GM12878 (cell line): Measurements from ENCODE around the gene CNN3. TPM values are rescaled to one million over a fixed set of nuclear protein-coding genes. Genes with fewer than 3 reads are reported as not detected.

Experiments
- ATAC-seq: fragments of 200-7000 bp; cut with Tn5 transposase; 3 replicates; pipeline ENCODE4 v1.9.1; 2020; ENCODE audit warnings: mild to moderate bottlenecking, moderate library complexity
- BruUV-seq: library from RNA; stranded (reverse); fragments of 400-500 nt; replicated peaks from 2 replicates; lab custom pipeline; 2021; lab: Mats Ljungman, UMichigan
- CTCF ChIA-PET: fragments of 300-600 bp; sonication (Branson Sonifier 250); formaldehyde crosslinking; extraction: SDS; loops from one replicate; lab custom pipeline; 2021; ENCODE audit warnings: inconsistent platforms; lab: Yijun Ruan, JAX
- POLR2A ChIA-PET: fragments of 350-600 bp; formaldehyde crosslinking; extraction: SDS; loops from one replicate; lab custom pipeline; 2021; ENCODE audit warnings: inconsistent platforms; lab: Charles Lee
- RAD21 ChIA-PET: fragments of 300-600 bp; sonication (Branson Sonifier 250); formaldehyde crosslinking; loops from one replicate; lab custom pipeline; 2023; ENCODE audit warnings: antibody characterized with exemption; ENCODE audit not compliant: unreplicated experiment; lab: Charles Lee
- SMC1A ChIA-PET: fragments of 300-600 bp; sonication (Branson Sonifier 250); formaldehyde crosslinking; loops from one replicate; lab custom pipeline; 2023; ENCODE audit not compliant: unreplicated experiment, uncharacterized antibody; lab: Charles Lee
- DNase-seq: peaks from one replicate; pipeline ENCODE4 v3.0.0-alpha.2; 2011; ENCODE audit warnings: low read depth, low spot score
- FAIRE-seq: peaks from 3 replicates; lab custom pipeline; 2011; peaks lifted over from hg19 to GRCh38; lab: Jason Lieb, UNC
- H2AFZ ChIP-seq: 2 replicates; pipeline ENCODE4 v1.6.0; 2011; ENCODE audit warnings: low read depth, low read length, control low read depth; ENCODE audit not compliant: control insufficient read depth
- H3K27ac ChIP-seq: 2 replicates; pipeline ENCODE4 v1.5.1; 2011; ENCODE audit warnings: control low read depth; ENCODE audit not compliant: control insufficient read depth, insufficient read depth
- H3K27me3 ChIP-seq, 2 experiments: replicated peaks in 1 of 2; 2 replicates each; pipeline versions ENCODE4 v1.6.0 to v1.6.1; 2011; ENCODE audit warnings: low read length in 1 of 2; ENCODE audit not compliant: control insufficient read depth in 2 of 2, insufficient read depth in 2 of 2
- H3K36me3 ChIP-seq, 2 experiments: 2 replicates each; pipeline ENCODE4 v1.5.1; 2011; ENCODE audit warnings: low read length in 1 of 2; ENCODE audit not compliant: control insufficient read depth in 2 of 2, insufficient read depth in 2 of 2
- H3K4me1 ChIP-seq: 2 replicates; pipeline ENCODE4 v1.6.1; 2011; ENCODE audit warnings: mild to moderate bottlenecking, low read length, moderate library complexity, mixed read lengths; ENCODE audit not compliant: control insufficient read depth, insufficient read depth
- H3K4me2 ChIP-seq: 2 replicates; pipeline ENCODE4 v1.6.0; 2011; ENCODE audit warnings: control low read depth; ENCODE audit not compliant: control insufficient read depth, insufficient read depth
- H3K4me3 ChIP-seq: fragments of 200-600 bp; sonication (generic); 2 replicates; pipeline ENCODE4 v1.5.1; 2016
- H3K79me2 ChIP-seq: 2 replicates; pipeline ENCODE4 v1.6.0; 2011; ENCODE audit warnings: low read length; ENCODE audit not compliant: control insufficient read depth, insufficient read depth
- H3K9ac ChIP-seq: 2 replicates; pipeline ENCODE4 v1.8.0; 2011; ENCODE audit warnings: low read length, control low read depth, mixed read lengths; ENCODE audit not compliant: control insufficient read depth, insufficient read depth
- H3K9me3 ChIP-seq: replicated peaks from 3 replicates; pipeline ENCODE4 v1.5.1; 2011; ENCODE audit warnings: mild to moderate bottlenecking, low read length; ENCODE audit not compliant: control insufficient read depth, insufficient read depth
- H4K20me1 ChIP-seq: 2 replicates; pipeline ENCODE4 v1.6.0; 2011; ENCODE audit not compliant: control insufficient read depth, insufficient read depth
- EP300 ChIP-seq, 2 experiments: fragments of 150-350 bp in 1 of 2; IDR thresholded peaks; 2 replicates each; pipeline ENCODE4 v1.6.1; 2011 to 2012; ENCODE audit warnings: low read depth in 2 of 2, low read length in 2 of 2, borderline replicate concordance in 1 of 2, improper control_type of control experiment in 1 of 2, inconsistent platforms in 1 of 2; ENCODE audit not compliant: control insufficient read depth in 1 of 2
- FOXM1 ChIP-seq: IDR thresholded peaks from 2 replicates; pipeline ENCODE4 v1.6.1; 2012; ENCODE audit warnings: low read depth, mild to moderate bottlenecking, inconsistent platforms, low read length, moderate library complexity
- HDGF ChIP-seq: fragments of 450-650 bp; IDR thresholded peaks from 2 replicates; pipeline ENCODE4 v1.6.1; 2016; ENCODE audit warnings: antibody characterized with exemption
- SMC3 ChIP-seq: IDR thresholded peaks from 2 replicates; pipeline ENCODE4 v1.6.1; 2011; ENCODE audit warnings: low read length, improper control_type of control experiment, borderline replicate concordance
- TBL1XR1 ChIP-seq: IDR thresholded peaks from 2 replicates; pipeline ENCODE4 v1.6.1; 2012; ENCODE audit warnings: low read depth, low read length, improper control_type of control experiment
- TCF3 ChIP-seq: IDR thresholded peaks from 2 replicates; pipeline ENCODE4 v1.6.1; 2012; ENCODE audit warnings: low read depth, mild to moderate bottlenecking, low read length, borderline replicate concordance; ENCODE audit not compliant: insufficient read depth
- YY1 ChIP-seq: IDR thresholded peaks from 2 replicates; pipeline ENCODE4 v1.6.1; 2011; ENCODE audit warnings: low read depth, mild to moderate bottlenecking, low read length
- WGBS: methylation state at CpG from one replicate; pipeline ENCODE4 v1.1.6; 2016; ENCODE audit warnings: low lambda C conversion rate; ENCODE audit not compliant: insufficient replicate concordance, insufficient coverage; ENCODE audit errors: missing lambda C conversion rate; 5-methylcytosine and 5-hydroxymethylcytosine counted together
- in situ Hi-C: fragments of 300-500 bp; cut with MboI; formaldehyde crosslinking; loops from 9 replicates; pipeline ENCODE4 v1.14.3; 2018; ENCODE audit warnings: mixed read lengths
- intact Hi-C: fragments of 100-400 bp; cut with micrococcal nuclease; formaldehyde crosslinking; loops from one replicate; pipeline ENCODE4 v1.14.2; 2022; ENCODE audit not compliant: unreplicated experiment
- polyA plus RNA-seq, 11 experiments: library from polyadenylated mRNA; depleted of rRNA in 4 of 11; unstranded in 6 of 11; stranded (reverse) in 5 of 11; fragments of >200 nt; fragmentation: Nextera tagmentation in 4 of 11; fragmentation: Illumina TruSeq in 1 of 11; extraction: Ambion mirVana in 4 of 11; extraction: Trizol in 1 of 11; gene quantifications; 1 replicate in 1 of 11; 2 replicates in 10 of 11; pipeline versions ENCODE4 v1.2.1 to v1.2.3, GENCODE V29; 2011 to 2016; ENCODE audit warnings: inconsistent platforms in 2 of 11, missing spikeins in 2 of 11, low read depth in 1 of 11
- total RNA-seq, 4 experiments: library from RNA; depleted of rRNA in 3 of 4; stranded (reverse); fragments of >200 nt in 3 of 4; fragmentation: Illumina TruSeq in 1 of 4; extraction: Trizol in 1 of 4; gene quantifications; 2 replicates each; pipeline versions ENCODE4 v1.2.1 to v1.2.3, GENCODE V29; 2013 to 2021
- TF ChIP-seq, protein P1 (sequence below): IDR thresholded peaks from 2 replicates; pipeline ENCODE4 v1.6.1; 2011; ENCODE audit warnings: mild to moderate bottlenecking, low read depth, low read length, moderate library complexity; ENCODE audit not compliant: insufficient replicate concordance
- TF ChIP-seq, protein P2 (sequence below): fragments of 450-650 bp; IDR thresholded peaks from 2 replicates; pipeline ENCODE4 v1.6.1; 2017; ENCODE audit warnings: borderline replicate concordance
- TF ChIP-seq, protein P3 (sequence below): IDR thresholded peaks from 2 replicates; pipeline ENCODE4 v1.6.1; 2012; ENCODE audit warnings: low read depth, low read length, improper control_type of control experiment
- TF ChIP-seq, protein P4 (sequence below): fragments of 450-650 bp; IDR thresholded peaks from 2 replicates; pipeline ENCODE4 v1.6.1; 2016; ENCODE audit warnings: mild to moderate bottlenecking

The CNN3 gene
- total and polyA plus RNA-seq, 10 of the 15 experiments (the other 5 are each of a cell fraction or from before 2014, with no cell fraction given): 0.20 to 48.4 (median 34.3) TPM

DNA sequence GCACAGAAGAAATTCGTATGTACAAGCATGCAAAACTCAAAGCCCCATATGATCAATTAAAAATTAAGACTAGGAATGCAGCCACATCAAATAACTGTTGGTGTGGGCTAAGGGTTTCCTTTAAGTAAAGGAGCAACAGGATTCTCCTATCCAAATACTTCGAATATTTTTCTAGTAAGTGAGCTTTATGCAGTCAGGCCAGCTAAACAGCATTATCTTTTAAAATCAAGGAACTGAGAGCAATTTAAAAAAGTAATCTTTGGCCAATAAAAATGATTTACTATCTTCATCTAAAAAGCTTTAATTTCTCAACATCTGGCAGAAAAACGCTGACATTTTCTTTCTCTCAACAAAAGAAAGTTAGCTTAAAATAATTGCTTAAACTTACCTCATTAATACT is 19.8 kb downstream of the CNN3 start:
- no peak overlapping the region for H3K27ac ChIP-seq
- FAIRE-seq: no peak
- TF ChIP-seq TBL1XR1 (no peak), YY1 (no peak), TCF3 (no peak), EP300 (IDR thresholded peaks at IDR 0.05; ENCODE audit: borderline replicate concordance in 1 of 2, control insufficient read depth in 1 of 2, low read depth in 2 of 2, low read length in 2 of 2) (no peak), HDGF (no peak), FOXM1 (no peak), SMC3 (no peak)
- TF ChIP-seq, protein P1, sequence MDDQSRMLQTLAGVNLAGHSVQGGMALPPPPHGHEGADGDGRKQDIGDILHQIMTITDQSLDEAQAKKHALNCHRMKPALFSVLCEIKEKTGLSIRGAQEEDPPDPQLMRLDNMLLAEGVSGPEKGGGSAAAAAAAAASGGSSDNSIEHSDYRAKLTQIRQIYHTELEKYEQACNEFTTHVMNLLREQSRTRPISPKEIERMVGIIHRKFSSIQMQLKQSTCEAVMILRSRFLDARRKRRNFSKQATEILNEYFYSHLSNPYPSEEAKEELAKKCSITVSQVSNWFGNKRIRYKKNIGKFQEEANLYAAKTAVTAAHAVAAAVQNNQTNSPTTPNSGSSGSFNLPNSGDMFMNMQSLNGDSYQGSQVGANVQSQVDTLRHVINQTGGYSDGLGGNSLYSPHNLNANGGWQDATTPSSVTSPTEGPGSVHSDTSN: no peak
- TF ChIP-seq, protein P2, sequence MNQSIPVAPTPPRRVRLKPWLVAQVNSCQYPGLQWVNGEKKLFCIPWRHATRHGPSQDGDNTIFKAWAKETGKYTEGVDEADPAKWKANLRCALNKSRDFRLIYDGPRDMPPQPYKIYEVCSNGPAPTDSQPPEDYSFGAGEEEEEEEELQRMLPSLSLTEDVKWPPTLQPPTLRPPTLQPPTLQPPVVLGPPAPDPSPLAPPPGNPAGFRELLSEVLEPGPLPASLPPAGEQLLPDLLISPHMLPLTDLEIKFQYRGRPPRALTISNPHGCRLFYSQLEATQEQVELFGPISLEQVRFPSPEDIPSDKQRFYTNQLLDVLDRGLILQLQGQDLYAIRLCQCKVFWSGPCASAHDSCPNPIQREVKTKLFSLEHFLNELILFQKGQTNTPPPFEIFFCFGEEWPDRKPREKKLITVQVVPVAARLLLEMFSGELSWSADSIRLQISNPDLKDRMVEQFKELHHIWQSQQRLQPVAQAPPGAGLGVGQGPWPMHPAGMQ: no peak
- TF ChIP-seq, protein P3, sequence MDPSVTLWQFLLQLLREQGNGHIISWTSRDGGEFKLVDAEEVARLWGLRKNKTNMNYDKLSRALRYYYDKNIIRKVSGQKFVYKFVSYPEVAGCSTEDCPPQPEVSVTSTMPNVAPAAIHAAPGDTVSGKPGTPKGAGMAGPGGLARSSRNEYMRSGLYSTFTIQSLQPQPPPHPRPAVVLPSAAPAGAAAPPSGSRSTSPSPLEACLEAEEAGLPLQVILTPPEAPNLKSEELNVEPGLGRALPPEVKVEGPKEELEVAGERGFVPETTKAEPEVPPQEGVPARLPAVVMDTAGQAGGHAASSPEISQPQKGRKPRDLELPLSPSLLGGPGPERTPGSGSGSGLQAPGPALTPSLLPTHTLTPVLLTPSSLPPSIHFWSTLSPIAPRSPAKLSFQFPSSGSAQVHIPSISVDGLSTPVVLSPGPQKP: no peak
- TF ChIP-seq, protein P4, sequence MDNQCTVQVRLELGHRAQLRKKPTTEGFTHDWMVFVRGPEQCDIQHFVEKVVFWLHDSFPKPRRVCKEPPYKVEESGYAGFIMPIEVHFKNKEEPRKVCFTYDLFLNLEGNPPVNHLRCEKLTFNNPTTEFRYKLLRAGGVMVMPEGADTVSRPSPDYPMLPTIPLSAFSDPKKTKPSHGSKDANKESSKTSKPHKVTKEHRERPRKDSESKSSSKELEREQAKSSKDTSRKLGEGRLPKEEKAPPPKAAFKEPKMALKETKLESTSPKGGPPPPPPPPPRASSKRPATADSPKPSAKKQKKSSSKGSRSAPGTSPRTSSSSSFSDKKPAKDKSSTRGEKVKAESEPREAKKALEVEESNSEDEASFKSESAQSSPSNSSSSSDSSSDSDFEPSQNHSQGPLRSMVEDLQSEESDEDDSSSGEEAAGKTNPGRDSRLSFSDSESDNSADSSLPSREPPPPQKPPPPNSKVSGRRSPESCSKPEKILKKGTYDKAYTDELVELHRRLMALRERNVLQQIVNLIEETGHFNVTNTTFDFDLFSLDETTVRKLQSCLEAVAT: no peak
- TF ChIP-seq, all 136 proteins: peak for 0
- H3K36me3 ChIP-seq: no peaks in the 10 kb centered on the region
- H3K4me3 ChIP-seq: no peak overlapping the region
- ChIA-PET POLR2A (no interaction called here), CTCF (interaction anchor here (0.8 kb wide), 1 partner anchor 17 kb away, joined by 3 read pairs; no protein-coding TSS in a partner anchor), RAD21 (no interaction called here), SMC1A (no interaction called here)
- no peak overlapping the region for H2AFZ ChIP-seq
- no TSS peak for BruUV-seq
- ATAC-seq: no peak
- intact Hi-C loops: no loop called here
- H3K27me3 ChIP-seq: no peaks in the 10 kb centered on the region
- no peaks in the 10 kb centered on the region for H3K9me3 ChIP-seq
- no peak for DNase-seq
- 1% methylated on average over 3 of the region's 3 CpGs for WGBS
- no peaks in the 10 kb centered on the region for H4K20me1 ChIP-seq
- in situ Hi-C loops: no loop called here
- no peaks in the 10 kb centered on the region for H3K79me2 ChIP-seq
- H3K9ac ChIP-seq: no peak overlapping the region
- H3K4me2 ChIP-seq: no peak overlapping the region
- no peaks in the 10 kb centered on the region for H3K4me1 ChIP-seq
